ENCODE data around the gene CARNS1. TPM values are rescaled to one million over a fixed set of nuclear protein-coding genes. Genes with fewer than 3 reads are reported as not detected.

The CARNS1 gene
- polyA plus RNA-seq, 1 donor (not counting 4 experiments of a cell fraction or from before 2014, with no cell fraction given): not detected

DNA sequence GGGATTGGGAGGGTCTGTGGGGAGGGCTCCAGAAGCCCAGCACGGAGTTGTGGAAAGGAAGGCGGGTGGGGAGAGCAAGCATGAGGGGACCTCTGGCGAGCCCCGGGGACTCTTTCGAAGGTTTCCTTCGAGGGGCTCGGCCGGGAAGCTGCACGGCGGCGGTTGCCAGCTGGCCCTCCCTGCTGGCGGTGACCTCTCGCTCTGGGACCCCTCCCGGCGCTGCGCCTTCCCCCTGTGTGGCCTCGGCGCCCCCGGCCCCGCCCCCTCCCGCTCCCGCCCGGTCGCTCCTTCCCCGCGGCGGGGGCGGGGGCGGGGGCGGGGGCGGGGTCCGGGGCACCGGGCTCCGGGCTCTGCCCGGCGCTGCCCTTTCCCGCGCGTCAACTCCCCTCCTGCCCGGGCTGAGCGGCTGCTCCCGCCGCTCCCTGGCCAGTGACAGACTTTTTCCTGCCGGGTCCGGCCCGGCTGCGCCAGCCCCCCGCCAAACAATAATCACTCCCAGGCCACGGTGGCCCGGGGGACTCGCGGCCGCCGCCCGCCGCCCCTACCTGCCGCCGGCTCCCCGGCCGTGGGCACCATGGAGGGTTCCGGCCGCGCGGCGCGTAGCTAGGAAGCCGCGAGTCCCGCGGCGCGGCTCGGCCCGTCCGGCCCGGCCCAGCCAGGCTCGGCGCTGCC, 43.0 kb upstream of the CARNS1 start:
- Histone ChIP-seq H3K9ac (ENCODE audit: control insufficient read depth, extremely low read depth, insufficient read depth, low read length) (peak overlapping the region; percentile 82), H3K9me1 (ENCODE audit: control insufficient read depth, extremely low read depth, insufficient read depth, low read length) (no peaks in the 10 kb centered on the region)
- no peak for DNase-seq (ENCODE audit: low read depth, low spot score)

DNA sequence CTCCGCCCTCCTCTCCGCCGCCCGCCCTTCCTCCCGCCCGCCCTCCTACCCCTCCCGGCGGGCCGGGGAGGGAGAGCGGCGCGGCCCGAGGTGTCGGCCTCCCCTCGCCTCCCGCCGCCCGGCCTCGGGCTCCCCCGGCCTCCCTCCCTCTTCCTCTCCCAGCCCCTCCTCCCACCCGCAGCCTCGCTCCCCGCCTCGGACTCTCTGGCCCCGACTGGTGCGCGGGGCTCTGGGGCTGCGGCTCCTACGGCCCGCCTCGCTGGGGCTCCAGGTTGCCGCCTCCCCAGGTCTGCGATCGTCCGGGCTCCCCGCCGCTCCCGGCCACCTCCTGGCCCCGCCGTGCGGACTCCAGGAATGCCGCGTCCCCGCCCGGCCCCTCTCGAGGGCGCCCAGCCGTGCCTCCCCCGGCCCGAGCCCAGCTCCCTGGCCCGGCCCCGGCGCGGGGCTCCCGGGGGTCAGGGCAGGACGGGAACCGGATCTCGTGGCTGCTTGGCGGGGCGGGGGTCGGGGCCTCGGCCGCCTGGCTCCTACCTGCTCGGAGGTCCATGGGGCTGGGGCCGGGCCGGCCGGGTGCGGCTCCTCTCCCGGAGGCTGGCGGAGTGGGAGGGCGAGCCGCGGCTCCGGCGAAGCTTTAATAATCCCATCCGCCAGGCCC, 42.4 kb upstream of the CARNS1 start, which contains the start of gene CLCF1:
Gene CLCF1, minus strand, starts transcription at position 606 of the 655 bp plus-strand sequence. Its CDS starts 59 bp downstream, at position 547.
- FAIRE-seq (no peak), DNase-seq (ENCODE audit: low read depth, low spot score) (no peak)
- peak within 1 kb of the TSS; percentile 60 to 83 (median 73) for H3K4me3 ChIP-seq (ENCODE audit: control insufficient read depth in 2 of 3, extremely low read depth in 1 of 3, insufficient read depth in 2 of 3, low read depth in 1 of 3, low read length in 3 of 3)
- H3K9me1 ChIP-seq (ENCODE audit: control insufficient read depth, extremely low read depth, insufficient read depth, low read length): no peaks in the 10 kb centered on the region
- H3K36me3 ChIP-seq (ENCODE audit: control insufficient read depth in 2 of 2, extremely low read depth in 1 of 2, insufficient read depth in 2 of 2, low read length in 2 of 2): no peaks in the 10 kb centered on the region
- H3K9ac ChIP-seq (ENCODE audit: control insufficient read depth, extremely low read depth, insufficient read depth, low read length): peak within 1 kb of the TSS; percentile 82
- TF ChIP-seq, protein P1, sequence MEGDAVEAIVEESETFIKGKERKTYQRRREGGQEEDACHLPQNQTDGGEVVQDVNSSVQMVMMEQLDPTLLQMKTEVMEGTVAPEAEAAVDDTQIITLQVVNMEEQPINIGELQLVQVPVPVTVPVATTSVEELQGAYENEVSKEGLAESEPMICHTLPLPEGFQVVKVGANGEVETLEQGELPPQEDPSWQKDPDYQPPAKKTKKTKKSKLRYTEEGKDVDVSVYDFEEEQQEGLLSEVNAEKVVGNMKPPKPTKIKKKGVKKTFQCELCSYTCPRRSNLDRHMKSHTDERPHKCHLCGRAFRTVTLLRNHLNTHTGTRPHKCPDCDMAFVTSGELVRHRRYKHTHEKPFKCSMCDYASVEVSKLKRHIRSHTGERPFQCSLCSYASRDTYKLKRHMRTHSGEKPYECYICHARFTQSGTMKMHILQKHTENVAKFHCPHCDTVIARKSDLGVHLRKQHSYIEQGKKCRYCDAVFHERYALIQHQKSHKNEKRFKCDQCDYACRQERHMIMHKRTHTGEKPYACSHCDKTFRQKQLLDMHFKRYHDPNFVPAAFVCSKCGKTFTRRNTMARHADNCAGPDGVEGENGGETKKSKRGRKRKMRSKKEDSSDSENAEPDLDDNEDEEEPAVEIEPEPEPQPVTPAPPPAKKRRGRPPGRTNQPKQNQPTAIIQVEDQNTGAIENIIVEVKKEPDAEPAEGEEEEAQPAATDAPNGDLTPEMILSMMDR (optimal IDR thresholded peaks at IDR 0.05 in 1 of 3, IDR thresholded peaks at IDR 0.05 in 1 of 3, conservative IDR thresholded peaks at IDR 0.05 in 1 of 3; ENCODE audit: extremely low read depth in 1 of 3, insufficient read depth in 2 of 3, low read length in 3 of 3): no peak
- no peak for TF ChIP-seq EZH2 (IDR thresholded peaks at IDR 0.05; ENCODE audit: low read length)
- H3K4me2 ChIP-seq (ENCODE audit: control insufficient read depth, extremely low read depth, insufficient read depth, low read depth, low read length): peak within 1 kb of the TSS; percentile 71
- H3K27me3 ChIP-seq (ENCODE audit: control insufficient read depth, extremely low read depth, insufficient read depth, low read length): no peaks in the 10 kb centered on the region
- peak within 1 kb of the TSS; percentile 6 for H2AFZ ChIP-seq (ENCODE audit: control insufficient read depth, low read length)
- H3K4me1 ChIP-seq (ENCODE audit: control insufficient read depth, extremely low read depth, insufficient read depth, low read length): peaks cover 24% of the 10 kb centered on the region
- H3K9me3 ChIP-seq (ENCODE audit: control insufficient read depth, low read depth, low read length): no peaks in the 10 kb centered on the region
- no peaks in the 10 kb centered on the region for H3K79me2 ChIP-seq (ENCODE audit: control insufficient read depth, insufficient read depth, low read length)
- dilution Hi-C loops (cut with MboI; ENCODE audit: extremely low pct_ligation_motif_present, low sequenced_read_pairs): no loop called here
- H4K20me1 ChIP-seq (ENCODE audit: control insufficient read depth, extremely low read depth, insufficient read depth, low read length): peaks cover 5% of the 10 kb centered on the region
- peak within 1 kb of the TSS; percentile 79 for H3K27ac ChIP-seq (ENCODE audit: control insufficient read depth, insufficient read depth, low read length)

More for the DNA sequence above, 43.0 kb upstream of the CARNS1 start:
- Histone ChIP-seq H4K20me1 (ENCODE audit: control insufficient read depth, extremely low read depth, insufficient read depth, low read length) (peaks cover 5% of the 10 kb centered on the region), H3K36me3 (ENCODE audit: control insufficient read depth in 2 of 2, extremely low read depth in 1 of 2, insufficient read depth in 2 of 2, low read length in 2 of 2) (no peaks in the 10 kb centered on the region), H3K9me3 (ENCODE audit: control insufficient read depth, low read depth, low read length) (no peaks in the 10 kb centered on the region), H3K27ac (ENCODE audit: control insufficient read depth, insufficient read depth, low read length) (no peak overlapping the region), H3K79me2 (ENCODE audit: control insufficient read depth, insufficient read depth, low read length) (no peaks in the 10 kb centered on the region), H3K4me3 (ENCODE audit: control insufficient read depth in 2 of 3, extremely low read depth in 1 of 3, insufficient read depth in 2 of 3, low read depth in 1 of 3, low read length in 3 of 3) (peak overlapping the region; percentile 43 to 83 (median 60)), H3K4me2 (ENCODE audit: control insufficient read depth, extremely low read depth, insufficient read depth, low read depth, low read length) (peak overlapping the region; percentile 71), H3K27me3 (ENCODE audit: control insufficient read depth, extremely low read depth, insufficient read depth, low read length) (no peaks in the 10 kb centered on the region), H2AFZ (ENCODE audit: control insufficient read depth, low read length) (no peak overlapping the region), H3K4me1 (ENCODE audit: control insufficient read depth, extremely low read depth, insufficient read depth, low read length) (peaks cover 26% of the 10 kb centered on the region)
- FAIRE-seq: no peak
- dilution Hi-C loops (cut with MboI; ENCODE audit: extremely low pct_ligation_motif_present, low sequenced_read_pairs): no loop called here
- TF ChIP-seq, protein P1 (optimal IDR thresholded peaks at IDR 0.05 in 1 of 3, IDR thresholded peaks at IDR 0.05 in 1 of 3, conservative IDR thresholded peaks at IDR 0.05 in 1 of 3; ENCODE audit: extremely low read depth in 1 of 3, insufficient read depth in 2 of 3, low read length in 3 of 3): no peak
- TF ChIP-seq EZH2 (IDR thresholded peaks at IDR 0.05; ENCODE audit: low read length): no peak

All from keratinocyte (primary cell).